ENCODE results near the gene SEMA4C.

The SEMA4C gene

DNA sequence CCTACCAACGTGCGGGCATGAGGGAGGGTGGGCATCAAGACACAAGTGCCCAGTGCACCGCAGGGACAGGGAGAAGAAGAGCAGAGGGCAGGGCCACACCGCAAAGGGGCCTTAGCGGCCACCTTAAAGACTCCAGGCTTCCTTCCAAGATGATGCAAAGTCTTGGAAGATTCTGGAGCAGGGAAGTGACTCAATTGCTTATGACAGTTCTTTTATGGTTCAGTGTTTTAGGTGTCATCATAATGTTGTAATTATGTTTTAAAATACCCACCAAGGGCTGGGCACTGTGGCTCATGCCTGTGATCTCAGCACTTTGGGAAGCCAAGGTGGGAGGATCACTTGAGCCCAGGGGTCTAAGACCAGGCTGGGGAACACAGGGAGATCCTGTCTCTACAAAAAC, 44.5 kb upstream of the SEMA4C start:
- no peak overlapping the region for H3K27ac ChIP-seq
- TF ChIP-seq ZFX (IDR thresholded peaks at IDR 0.05; ENCODE audit: borderline replicate concordance) (no peak), CTCF (IDR thresholded peaks at IDR 0.05) (no peak)

GRCh38 chr2:96913398-96914202, 43.7 kb upstream of the SEMA4C start:
- no peak for TF ChIP-seq CTCF (IDR thresholded peaks at IDR 0.05)
- no peak for TF ChIP-seq ZFX (IDR thresholded peaks at IDR 0.05; ENCODE audit: borderline replicate concordance)
- no peak overlapping the region for H3K27ac ChIP-seq

- no peak overlapping the region for H3K27ac ChIP-seq
- TF ChIP-seq ZFX (IDR thresholded peaks at IDR 0.05; ENCODE audit: borderline replicate concordance) (no peak), CTCF (IDR thresholded peaks at IDR 0.05) (no peak)
Measured at GRCh38 chr2:96913117-96913397, 43.2 kb upstream of the SEMA4C start.

DNA sequence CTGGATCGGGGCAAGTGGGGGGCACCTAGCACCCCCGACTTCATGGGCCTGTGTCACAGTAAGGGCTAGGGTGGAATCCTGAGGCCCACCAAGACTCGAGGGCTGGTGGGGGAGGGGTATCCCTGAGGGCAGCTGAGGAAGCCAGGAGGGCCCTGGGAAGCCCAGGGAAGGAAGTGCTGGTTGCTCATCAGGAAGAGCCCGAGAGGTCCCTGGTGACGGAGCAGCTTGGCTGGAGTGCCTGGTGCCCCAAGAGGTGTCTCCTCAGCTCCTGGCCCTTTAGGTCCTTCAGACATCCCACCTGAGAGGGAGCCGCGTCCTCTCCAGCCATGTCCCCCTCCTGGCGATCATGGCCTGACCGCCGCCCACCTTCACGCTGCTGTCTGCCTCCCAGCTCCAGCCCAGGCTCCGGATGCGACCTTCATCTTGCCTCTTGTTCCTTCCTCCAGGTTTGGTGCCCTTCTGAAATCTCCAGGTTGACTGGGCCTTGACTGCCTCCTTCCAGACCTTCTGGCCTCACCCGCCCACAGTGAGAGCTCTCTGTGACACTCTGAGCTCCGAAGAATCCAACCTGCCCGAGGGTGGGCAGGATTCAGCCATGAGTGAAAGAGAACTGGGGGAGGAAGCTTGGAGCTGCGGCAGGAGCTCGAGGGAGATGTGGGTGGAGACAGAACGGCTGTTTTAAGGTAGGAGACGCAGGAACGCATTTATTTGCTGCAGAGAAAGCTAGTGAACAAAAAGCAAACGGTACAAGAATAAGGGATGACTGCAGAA, 42.7 kb upstream of the SEMA4C start:
- no peak overlapping the region for H3K27ac ChIP-seq
- TF ChIP-seq ZFX (IDR thresholded peaks at IDR 0.05; ENCODE audit: borderline replicate concordance) (no peak), CTCF (IDR thresholded peaks at IDR 0.05) (no peak)

DNA sequence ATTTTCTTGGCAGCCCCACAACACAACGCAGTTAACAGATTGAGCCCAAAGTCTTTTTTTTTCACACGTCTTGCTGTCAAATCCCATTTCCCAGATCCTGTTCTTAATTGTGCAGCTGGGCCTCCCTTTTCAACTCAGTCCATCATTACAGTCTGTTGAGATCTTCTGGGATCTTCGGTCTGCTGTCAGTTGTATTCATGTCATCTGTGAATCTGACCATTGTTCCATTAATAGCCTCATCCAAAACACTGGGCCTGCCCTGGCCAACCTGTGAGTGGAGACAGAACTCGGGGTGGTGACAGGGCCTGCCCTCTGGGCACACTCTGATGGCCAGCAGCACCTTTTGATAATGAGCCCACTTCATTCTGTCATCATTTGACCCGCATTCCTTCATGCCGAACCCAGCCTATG, 39.7 kb upstream of the SEMA4C start:
- no peak for TF ChIP-seq CTCF (IDR thresholded peaks at IDR 0.05)
- no peak for TF ChIP-seq ZFX (IDR thresholded peaks at IDR 0.05; ENCODE audit: borderline replicate concordance)
- H3K27ac ChIP-seq, result no peak overlapping the region

DNA sequence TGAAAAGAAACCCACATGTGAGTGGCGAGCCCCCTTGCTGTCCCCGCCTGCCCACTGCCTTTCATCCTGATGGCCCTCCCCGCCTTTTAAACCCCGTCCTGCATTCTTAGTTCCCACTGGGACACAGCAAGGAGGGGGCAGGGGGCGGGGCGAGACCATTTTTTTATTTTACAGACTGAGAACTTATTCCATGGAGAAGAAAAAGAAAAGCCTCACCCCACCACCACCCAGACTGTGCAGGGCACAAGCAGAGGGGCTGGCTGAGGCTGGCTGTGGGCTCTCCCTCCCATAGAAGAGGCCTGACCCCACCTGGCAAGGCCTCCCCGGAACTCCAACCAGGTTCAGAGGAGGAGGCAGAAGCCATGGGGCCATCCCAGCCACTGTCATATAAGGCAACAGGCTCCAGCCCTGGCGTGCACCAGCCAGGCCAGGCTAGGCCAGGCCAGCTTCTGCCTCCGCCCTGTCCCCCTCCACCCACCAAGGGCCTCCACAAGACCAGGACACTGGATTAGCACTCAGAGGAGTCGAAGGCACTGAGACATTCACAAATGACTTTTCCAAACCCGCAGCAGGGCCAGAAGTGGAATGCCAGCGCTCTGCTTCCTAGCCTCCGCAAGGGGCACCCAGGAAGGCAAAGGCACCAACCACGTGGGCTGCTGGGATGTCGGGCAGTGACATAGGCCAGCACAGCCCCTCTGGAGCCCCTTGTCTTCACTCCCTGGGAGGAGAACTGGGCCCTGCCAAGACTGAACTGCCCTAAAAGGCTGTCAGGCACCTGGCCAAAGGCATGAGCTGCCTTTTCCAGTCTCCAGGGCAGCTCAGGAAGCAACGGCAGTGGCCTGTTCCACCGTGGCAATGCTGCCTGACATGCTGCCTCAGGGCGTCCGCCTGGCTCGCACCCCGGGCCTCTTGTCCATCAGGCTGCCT, 37.5 kb upstream of the SEMA4C start:
- TF ChIP-seq CTCF (IDR thresholded peaks at IDR 0.05) (no peak), ZFX (IDR thresholded peaks at IDR 0.05; ENCODE audit: borderline replicate concordance) (no peak)
- H3K27ac ChIP-seq, result no peak overlapping the region
